ENCODE data around the gene SPRR2B.

The SPRR2B gene

DNA sequence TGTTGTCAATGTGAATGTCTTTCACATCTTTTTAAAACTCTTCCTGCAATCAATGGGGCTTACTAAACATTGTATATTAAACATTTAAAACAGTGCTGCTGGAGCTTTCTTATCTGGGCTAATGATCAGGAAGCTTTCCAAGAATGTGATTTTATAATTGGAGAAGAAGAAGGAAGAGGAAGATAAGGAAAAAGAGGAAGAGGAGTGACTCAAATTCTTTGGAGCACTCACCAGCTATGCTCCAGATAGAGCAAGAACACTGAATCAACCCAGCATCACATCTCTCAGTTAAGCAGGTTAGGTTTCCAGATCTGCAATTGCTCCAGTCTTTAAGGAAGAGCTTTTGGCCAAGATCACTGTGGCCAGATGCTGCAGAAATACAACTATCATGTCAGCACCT, 24.4 kb upstream of the SPRR2B start:
- Histone ChIP-seq H3K27ac (no peak overlapping the region), H3K4me3 (no peak overlapping the region)
- TF ChIP-seq, protein P1, sequence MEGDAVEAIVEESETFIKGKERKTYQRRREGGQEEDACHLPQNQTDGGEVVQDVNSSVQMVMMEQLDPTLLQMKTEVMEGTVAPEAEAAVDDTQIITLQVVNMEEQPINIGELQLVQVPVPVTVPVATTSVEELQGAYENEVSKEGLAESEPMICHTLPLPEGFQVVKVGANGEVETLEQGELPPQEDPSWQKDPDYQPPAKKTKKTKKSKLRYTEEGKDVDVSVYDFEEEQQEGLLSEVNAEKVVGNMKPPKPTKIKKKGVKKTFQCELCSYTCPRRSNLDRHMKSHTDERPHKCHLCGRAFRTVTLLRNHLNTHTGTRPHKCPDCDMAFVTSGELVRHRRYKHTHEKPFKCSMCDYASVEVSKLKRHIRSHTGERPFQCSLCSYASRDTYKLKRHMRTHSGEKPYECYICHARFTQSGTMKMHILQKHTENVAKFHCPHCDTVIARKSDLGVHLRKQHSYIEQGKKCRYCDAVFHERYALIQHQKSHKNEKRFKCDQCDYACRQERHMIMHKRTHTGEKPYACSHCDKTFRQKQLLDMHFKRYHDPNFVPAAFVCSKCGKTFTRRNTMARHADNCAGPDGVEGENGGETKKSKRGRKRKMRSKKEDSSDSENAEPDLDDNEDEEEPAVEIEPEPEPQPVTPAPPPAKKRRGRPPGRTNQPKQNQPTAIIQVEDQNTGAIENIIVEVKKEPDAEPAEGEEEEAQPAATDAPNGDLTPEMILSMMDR (IDR thresholded peaks at IDR 0.05): no peak
- DNase-seq (ENCODE audit: low spot score): no peak

DNA sequence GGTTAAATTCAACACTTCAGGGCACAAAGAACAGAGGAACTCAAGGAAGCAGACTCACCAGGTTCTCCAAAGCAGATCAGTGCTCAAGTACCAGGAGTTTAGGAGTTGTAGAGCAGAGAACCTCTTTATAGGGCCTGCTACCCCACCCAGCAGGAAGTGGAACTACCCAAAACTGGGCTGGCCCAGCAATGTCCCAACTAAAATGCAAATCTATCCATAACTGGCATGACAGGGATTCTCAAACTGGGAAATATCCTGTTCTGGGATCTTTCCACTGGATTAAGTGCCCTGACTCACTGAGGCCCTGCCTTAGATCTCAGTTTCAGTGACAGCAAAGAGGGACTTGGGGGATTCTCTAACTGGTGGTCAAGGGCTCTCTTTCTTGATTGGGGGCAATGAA, 23.0 kb upstream of the SPRR2B start, which contains the start of gene SPRR2E:
TSS of gene SPRR2E (minus strand) at position 101 of the 400 bp plus-strand sequence. CDS start 775 bp downstream, outside the sequence.
- TF ChIP-seq, protein P1 (IDR thresholded peaks at IDR 0.05): no peak
- H3K4me3 ChIP-seq: no peak within 1 kb of the TSS
- no peak for DNase-seq (ENCODE audit: low spot score)
- H3K27ac ChIP-seq: no peak within 1 kb of the TSS

DNA sequence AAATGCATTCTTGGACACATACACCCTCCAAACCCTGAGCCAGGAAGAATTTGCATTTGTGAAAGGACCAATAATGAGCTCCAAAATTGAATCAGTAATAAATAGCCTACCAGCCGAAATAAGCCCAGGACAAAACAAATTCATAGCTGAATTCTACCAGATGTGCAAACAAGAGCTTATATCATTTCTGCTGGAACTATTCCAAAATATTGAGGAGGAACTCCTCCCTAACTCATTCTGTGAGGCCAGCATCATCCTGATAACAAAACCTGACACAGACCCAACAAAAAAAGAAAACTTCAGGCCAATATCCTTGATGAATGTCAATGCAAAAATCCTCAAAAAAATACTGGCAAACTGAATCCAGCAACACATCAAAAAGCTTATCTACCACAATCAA, 16.2 kb upstream of the SPRR2B start:
- TF ChIP-seq, protein P1 (IDR thresholded peaks at IDR 0.05): no peak
- H3K27ac ChIP-seq: no peak overlapping the region
- H3K4me3 ChIP-seq: no peak overlapping the region
- DNase-seq (ENCODE audit: low spot score): no peak

DNA sequence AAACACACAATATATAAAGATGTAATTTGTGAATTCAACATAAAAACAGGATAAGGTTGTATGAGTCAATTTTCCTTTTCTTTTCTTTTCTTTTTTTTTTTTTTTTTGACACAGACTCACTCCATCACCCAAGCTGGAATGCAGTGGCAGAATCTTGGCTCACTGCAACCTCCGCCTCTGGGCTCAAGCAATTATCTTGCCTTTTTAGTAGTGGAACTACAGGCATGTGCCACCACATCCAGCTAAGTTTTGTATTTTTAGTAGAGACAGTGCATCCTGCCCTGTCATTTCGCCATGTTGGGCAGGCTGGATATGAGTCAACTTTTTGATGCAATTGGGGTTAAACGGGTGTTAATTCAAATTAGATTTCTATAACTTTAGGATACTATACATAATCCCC, 10.3 kb upstream of the SPRR2B start:
- TF ChIP-seq, protein P1 (IDR thresholded peaks at IDR 0.05): no peak
- Histone ChIP-seq H3K27ac (no peak overlapping the region), H3K4me3 (no peak overlapping the region)
- no peak for DNase-seq (ENCODE audit: low spot score)

DNA sequence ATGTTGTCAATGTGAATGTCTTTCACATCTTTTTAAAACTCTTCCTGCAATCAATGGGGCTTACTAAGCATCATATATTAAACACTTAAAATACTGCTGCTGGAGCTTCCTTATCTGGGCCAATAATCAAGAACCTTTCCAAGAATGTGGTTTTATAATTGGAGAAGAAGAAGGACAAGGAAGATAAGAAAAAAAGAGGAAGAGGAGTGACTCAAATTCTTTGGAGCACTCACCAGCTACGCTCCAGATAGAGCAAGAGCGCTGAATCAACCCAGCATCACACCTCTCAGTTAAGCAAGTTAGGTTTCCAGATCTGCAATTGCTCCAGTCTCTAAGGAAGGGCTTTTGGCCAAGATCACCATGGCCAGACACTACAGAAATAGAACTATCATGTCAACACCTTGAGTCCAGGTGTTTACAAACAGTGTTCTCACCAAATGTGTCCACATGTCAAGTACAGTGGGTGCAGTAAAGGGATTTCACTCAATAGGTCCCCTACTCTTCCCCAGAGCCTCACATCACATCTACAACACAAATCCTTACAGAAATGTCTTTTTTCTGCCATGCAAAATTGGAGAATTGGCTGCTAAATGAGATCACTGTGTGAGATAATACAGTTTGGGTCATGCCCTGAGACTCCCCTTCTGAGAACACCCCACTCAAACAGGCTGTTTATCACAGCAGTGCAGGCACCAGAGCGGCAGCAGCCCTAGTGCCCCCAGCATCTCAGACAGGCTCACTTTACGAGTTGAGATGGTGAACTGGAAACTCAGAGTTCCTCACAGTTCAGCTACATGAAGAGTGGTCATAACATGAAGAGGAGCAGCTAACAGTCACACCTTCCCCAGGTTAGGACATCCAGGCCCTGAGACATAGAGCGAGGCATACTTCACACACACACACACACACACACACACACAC, 1.7 kb upstream of the SPRR2B start:
- H3K4me3 ChIP-seq: no peak overlapping the region
- DNase-seq (ENCODE audit: low spot score): no peak
- TF ChIP-seq, protein P1 (IDR thresholded peaks at IDR 0.05): no peak
- H3K27ac ChIP-seq: no peak overlapping the region

DNA sequence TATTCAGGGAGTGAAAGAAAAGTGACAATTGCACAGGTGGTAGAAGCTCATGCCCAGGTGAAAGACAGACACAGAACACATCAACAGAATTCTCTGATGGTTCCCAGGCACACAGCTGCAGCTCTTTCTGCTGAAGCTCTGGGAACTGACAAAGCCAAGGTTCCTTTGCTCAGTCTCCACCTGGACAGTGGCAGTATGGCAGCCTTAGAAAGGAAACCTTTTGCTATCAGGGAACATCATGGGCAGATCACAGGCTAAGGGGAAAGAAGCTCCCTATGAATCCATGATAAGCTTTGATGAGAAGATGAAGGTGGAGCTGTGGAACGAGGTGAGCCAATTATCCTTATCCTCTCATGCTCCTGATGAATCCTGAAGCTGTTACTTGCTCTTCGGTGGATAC, 1.2 kb downstream of the SPRR2B start:
- TF ChIP-seq, protein P1 (IDR thresholded peaks at IDR 0.05): no peak

More for the DNA sequence above, 1.2 kb downstream of the SPRR2B start:
- Histone ChIP-seq H3K27ac (no peak overlapping the region), H3K4me3 (no peak overlapping the region)
- no peak for DNase-seq (ENCODE audit: low spot score)
